ENCODE measurements around the gene MTA1. TPM values are rescaled to one million over a fixed set of nuclear protein-coding genes. Genes with fewer than 3 reads are reported as not detected.

Gene MTA1
- total and polyA plus RNA-seq, 7 donors, result 22.6 to 48.6 (median 41.1) TPM

DNA sequence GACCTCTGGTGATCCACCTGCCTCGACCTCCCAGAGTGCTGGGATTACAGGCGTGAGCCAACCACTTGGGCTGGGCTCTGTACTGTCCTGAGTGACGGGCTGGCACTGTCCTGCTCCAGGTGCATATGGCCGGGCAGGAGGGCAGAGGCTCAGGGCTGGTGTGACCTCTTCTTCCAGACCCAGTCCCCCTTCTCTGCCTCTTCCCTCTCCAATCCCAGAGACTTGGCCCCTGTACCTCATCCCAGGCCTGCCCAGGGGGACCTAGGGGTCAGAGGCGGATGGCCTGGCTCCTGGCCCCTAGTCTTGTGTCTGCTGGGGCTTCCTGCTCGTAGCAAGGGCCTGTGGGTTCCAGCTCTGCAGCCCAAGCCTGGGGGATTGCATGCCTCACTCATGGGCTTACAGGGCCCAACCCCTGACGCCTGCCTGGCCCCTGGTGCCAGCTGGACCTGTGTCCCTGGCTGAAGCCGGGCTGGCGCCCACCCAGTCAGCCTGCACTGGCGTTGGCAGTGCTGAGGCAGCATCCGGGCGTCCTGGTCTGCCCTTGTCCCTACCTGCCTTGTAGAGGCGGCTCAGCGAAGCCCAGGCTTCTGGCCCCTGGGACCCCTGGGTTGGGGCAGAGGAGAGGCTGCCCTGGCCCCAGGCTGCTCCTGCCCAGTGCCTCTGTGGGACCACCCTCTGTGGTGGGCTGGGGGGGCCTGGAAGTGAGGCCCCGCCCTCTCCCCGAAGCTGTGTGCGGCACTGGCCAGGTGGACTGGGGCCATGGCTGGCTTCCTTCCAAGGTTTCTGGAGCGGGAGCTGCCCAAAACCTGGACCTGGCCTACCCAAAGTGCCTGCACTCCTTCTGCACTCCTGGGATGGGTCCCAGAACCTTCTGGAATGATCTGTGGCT is 75.7 kb downstream of the MTA1 start:
- ATAC-seq, result peak in 1 of 4 donors; percentile 17

GRCh38 chr14:105495990-105496830 is 76.6 kb downstream of the MTA1 start:
- intact Hi-C loops (cut with DNase I), result loop anchor here in 1 of 2 donors (10.0 kb wide), 1 partner anchor 811 kb away; the partner anchor contains the start of gene INF2
- no peak for TF ChIP-seq CTCF (IDR thresholded peaks at IDR 0.05)
- Histone ChIP-seq H3K9me3 (no peaks in the 10 kb centered on the region), H3K27me3 (ENCODE audit: insufficient read depth in 3 of 3, low read length in 2 of 3) (no peaks in the 10 kb centered on the region), H3K27ac (no peak overlapping the region), H3K36me3 (ENCODE audit: insufficient read depth in 1 of 2, low read depth in 1 of 2) (no peaks in the 10 kb centered on the region), H3K4me1 (peaks cover 15% of the 10 kb centered on the region), H3K4me3 (no peak overlapping the region)
- DNase-seq (peak in 1 of 2 donors; percentile 50), ATAC-seq (no peak)
- 64 to 82% (median 68%) methylated on average over 16 to 18 of the region's 18 CpGs for WGBS, 3 donors

More for the DNA sequence above, 75.7 kb downstream of the MTA1 start:
- no peak overlapping the region for H3K4me3 ChIP-seq
- no peak for TF ChIP-seq CTCF (IDR thresholded peaks at IDR 0.05)
- intact Hi-C loops (cut with DNase I), result loop anchor here in 1 of 2 donors (10.0 kb wide), 1 partner anchor 811 kb away; the partner anchor contains the start of gene INF2
- no peaks in the 10 kb centered on the region for H3K9me3 ChIP-seq
- no peak overlapping the region for H3K27ac ChIP-seq
- H3K36me3 ChIP-seq (ENCODE audit: insufficient read depth in 1 of 2, low read depth in 1 of 2), result no peaks in the 10 kb centered on the region
- DNase-seq, result peak; percentile 38 to 80
- H3K4me1 ChIP-seq, result peaks cover 15% of the 10 kb centered on the region
- 33 to 37% (median 36%) methylated on average over 16 to 18 of the region's 18 CpGs for WGBS, 3 donors
- no peaks in the 10 kb centered on the region for H3K27me3 ChIP-seq (ENCODE audit: insufficient read depth in 3 of 3, low read length in 2 of 3)

- H3K36me3 ChIP-seq (ENCODE audit: insufficient read depth in 1 of 2, low read depth in 1 of 2), result no peaks in the 10 kb centered on the region
- H3K4me1 ChIP-seq, result peaks cover 13% of the 10 kb centered on the region
- no peak overlapping the region for H3K27ac ChIP-seq
- no peak overlapping the region for H3K4me3 ChIP-seq
- H3K9me3 ChIP-seq, result no peaks in the 10 kb centered on the region
- TF ChIP-seq CTCF (IDR thresholded peaks at IDR 0.05), result no peak
- ATAC-seq (no peak), DNase-seq (peak in 1 of 2 donors; percentile 56)
- no peaks in the 10 kb centered on the region for H3K27me3 ChIP-seq (ENCODE audit: insufficient read depth in 3 of 3, low read length in 2 of 3)
- 79 to 86% (median 85%) methylated on average over 31 to 32 of the region's 32 CpGs for whole genome bisulfite sequencing, 3 donors
- intact Hi-C loops (cut with DNase I), result loop anchor here in 1 of 2 donors (10.0 kb wide), 1 partner anchor 812 kb away; the partner anchor contains the start of gene INF2
Observed at GRCh38 chr14:105496831-105497591, 77.4 kb downstream of the MTA1 start.

GRCh38 chr14:105497671-105498429 is 78.2 kb downstream of the MTA1 start:
- Histone ChIP-seq H3K27ac (no peak overlapping the region), H3K27me3 (ENCODE audit: insufficient read depth in 3 of 3, low read length in 2 of 3) (no peaks in the 10 kb centered on the region), H3K4me3 (no peak overlapping the region), H3K4me1 (peaks cover 13% of the 10 kb centered on the region), H3K9me3 (no peaks in the 10 kb centered on the region), H3K36me3 (ENCODE audit: insufficient read depth in 1 of 2, low read depth in 1 of 2) (no peaks in the 10 kb centered on the region)
- no peak for TF ChIP-seq CTCF (IDR thresholded peaks at IDR 0.05)
- intact Hi-C loops (cut with DNase I), result loop anchor here in 1 of 2 donors (10.0 kb wide), 1 partner anchor 813 kb away; the partner anchor contains the start of gene INF2
- no peak for ATAC-seq
- peak; percentile 15 to 52 for DNase-seq
- WGBS, 3 donors, result 92 to 94% (median 92%) methylated on average over 30 to 31 of the region's 31 CpGs

Measured in psoas muscle (tissue), 8 donors.